Body of pancreas (tissue), 4 donors: Measurements from ENCODE around the gene BHMT2. TPM values are rescaled to one million over a fixed set of nuclear protein-coding genes. Genes with fewer than 3 reads are reported as not detected.

Experiments
- ATAC-seq: fragments of 150-250 bp; one replicate; pipeline ENCODE4 v1.9.1; 2016
- DNase-seq, 4 donors: peaks; one replicate each; pipeline ENCODE4 v3.0.0-alpha.2; 2019
- H3K27ac ChIP-seq, 4 donors: fragments of 200-600 bp; sonication (generic); 1 replicate in 3 of 4; 2 replicates in 1 of 4; pipeline versions ENCODE4 v1.5.1 to v1.6.1; 2016 to 2019; ENCODE audit warnings: mild to moderate bottlenecking in 1 of 4, mixed read lengths in 1 of 4, moderate library complexity in 1 of 4
- H3K27me3 ChIP-seq, 2 donors: fragments of 200-600 bp; sonication (generic); one replicate each; pipeline ENCODE4 v1.6.0; 2016; ENCODE audit warnings: mild to moderate bottlenecking in 1 of 2
- H3K36me3 ChIP-seq, 2 donors: fragments of 200-600 bp; sonication (generic); replicated peaks in 1 of 2; 2 replicates each; pipeline ENCODE4 v1.5.1; 2016; ENCODE audit warnings: low read depth in 2 of 2; ENCODE audit not compliant: insufficient read depth in 1 of 2
- H3K4me1 ChIP-seq: fragments of 200-600 bp; sonication (generic); one replicate; pipeline ENCODE4 v1.6.0; 2016
- H3K4me3 ChIP-seq, 2 donors: fragments of 200-600 bp; sonication (generic); 1 replicate in 1 of 2; 2 replicates in 1 of 2; pipeline ENCODE4 v1.5.1; 2016 to 2019
- H3K9me3 ChIP-seq, 3 donors: fragments of 200-600 bp; sonication (generic); 1 replicate in 2 of 3; 2 replicates in 1 of 3; pipeline ENCODE4 v1.5.1; 2016
- POLR2A ChIP-seq, 3 donors: fragments of 450-650 bp; IDR thresholded peaks; one replicate each; pipeline ENCODE4 v1.6.1; 2016; ENCODE audit warnings: antibody characterized with exemption in 3 of 3, mild to moderate bottlenecking in 2 of 3
- WGBS, 2 donors: methylation state at CpG; one replicate each; pipeline ENCODE4 v1.1.5; 2017; 5-methylcytosine and 5-hydroxymethylcytosine counted together
- intact Hi-C: fragments of 100-400 bp; cut with DNase I; formaldehyde crosslinking; loops from one replicate; pipeline ENCODE4 v1.15.1; 2023
- total RNA-seq, 2 donors: library from RNA; depleted of rRNA; stranded (reverse); fragments of >200 nt; gene quantifications; one replicate each; pipeline ENCODE4 v1.1.0, GENCODE V29; 2016
- TF ChIP-seq, protein P1 (sequence below), 7 experiments: fragments of 450-650 bp in 4 of 7; fragments of 200-600 bp in 3 of 7; sonication (generic) in 3 of 7; IDR thresholded peaks; one replicate each; pipeline ENCODE4 v1.5.1; 2016 to 2019; ENCODE audit warnings: antibody characterized with exemption in 7 of 7

Gene BHMT2
- total RNA-seq, 2 donors from 2014 or later: 1.6 to 2.6 TPM

DNA sequence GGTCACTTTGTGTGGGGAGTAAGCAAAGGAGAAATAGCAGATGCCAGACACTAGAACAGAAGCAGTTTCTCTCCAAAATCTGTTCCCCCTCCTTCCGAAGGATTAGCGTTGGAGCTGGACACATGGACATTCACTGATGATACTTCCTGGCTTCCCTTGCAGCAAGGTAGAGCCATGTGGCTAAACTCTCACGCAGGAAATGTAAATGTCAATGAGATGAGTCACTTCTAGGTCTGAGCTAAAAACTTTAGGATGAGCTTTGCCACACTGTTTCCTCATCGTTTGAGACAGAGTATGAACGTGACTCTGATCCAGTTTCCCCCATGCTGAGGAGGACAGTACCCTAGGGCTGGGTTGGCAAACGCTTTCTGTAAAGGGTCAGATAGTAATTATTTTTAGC is 5.1 kb downstream of the BHMT2 start:
- H3K36me3 ChIP-seq: no peaks in the 10 kb centered on the region
- H3K27me3 ChIP-seq: peaks cover 0 to 3% of the 10 kb centered on the region in 2 donors
- no peaks in the 10 kb centered on the region for H3K9me3 ChIP-seq
- no peak overlapping the region for H3K4me3 ChIP-seq
- TF ChIP-seq, protein P1, sequence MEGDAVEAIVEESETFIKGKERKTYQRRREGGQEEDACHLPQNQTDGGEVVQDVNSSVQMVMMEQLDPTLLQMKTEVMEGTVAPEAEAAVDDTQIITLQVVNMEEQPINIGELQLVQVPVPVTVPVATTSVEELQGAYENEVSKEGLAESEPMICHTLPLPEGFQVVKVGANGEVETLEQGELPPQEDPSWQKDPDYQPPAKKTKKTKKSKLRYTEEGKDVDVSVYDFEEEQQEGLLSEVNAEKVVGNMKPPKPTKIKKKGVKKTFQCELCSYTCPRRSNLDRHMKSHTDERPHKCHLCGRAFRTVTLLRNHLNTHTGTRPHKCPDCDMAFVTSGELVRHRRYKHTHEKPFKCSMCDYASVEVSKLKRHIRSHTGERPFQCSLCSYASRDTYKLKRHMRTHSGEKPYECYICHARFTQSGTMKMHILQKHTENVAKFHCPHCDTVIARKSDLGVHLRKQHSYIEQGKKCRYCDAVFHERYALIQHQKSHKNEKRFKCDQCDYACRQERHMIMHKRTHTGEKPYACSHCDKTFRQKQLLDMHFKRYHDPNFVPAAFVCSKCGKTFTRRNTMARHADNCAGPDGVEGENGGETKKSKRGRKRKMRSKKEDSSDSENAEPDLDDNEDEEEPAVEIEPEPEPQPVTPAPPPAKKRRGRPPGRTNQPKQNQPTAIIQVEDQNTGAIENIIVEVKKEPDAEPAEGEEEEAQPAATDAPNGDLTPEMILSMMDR (IDR thresholded peaks at IDR 0.05): no peak
- TF ChIP-seq POLR2A (IDR thresholded peaks at IDR 0.05): no peak
- intact Hi-C loops: no loop called here
- H3K27ac ChIP-seq: no peak overlapping the region
- H3K4me1 ChIP-seq: peaks cover 4% of the 10 kb centered on the region
- WGBS, 2 donors: 74 to 85% methylated on average over 6 of the region's 6 CpGs
- no peak for DNase-seq
- no peak for ATAC-seq

DNA sequence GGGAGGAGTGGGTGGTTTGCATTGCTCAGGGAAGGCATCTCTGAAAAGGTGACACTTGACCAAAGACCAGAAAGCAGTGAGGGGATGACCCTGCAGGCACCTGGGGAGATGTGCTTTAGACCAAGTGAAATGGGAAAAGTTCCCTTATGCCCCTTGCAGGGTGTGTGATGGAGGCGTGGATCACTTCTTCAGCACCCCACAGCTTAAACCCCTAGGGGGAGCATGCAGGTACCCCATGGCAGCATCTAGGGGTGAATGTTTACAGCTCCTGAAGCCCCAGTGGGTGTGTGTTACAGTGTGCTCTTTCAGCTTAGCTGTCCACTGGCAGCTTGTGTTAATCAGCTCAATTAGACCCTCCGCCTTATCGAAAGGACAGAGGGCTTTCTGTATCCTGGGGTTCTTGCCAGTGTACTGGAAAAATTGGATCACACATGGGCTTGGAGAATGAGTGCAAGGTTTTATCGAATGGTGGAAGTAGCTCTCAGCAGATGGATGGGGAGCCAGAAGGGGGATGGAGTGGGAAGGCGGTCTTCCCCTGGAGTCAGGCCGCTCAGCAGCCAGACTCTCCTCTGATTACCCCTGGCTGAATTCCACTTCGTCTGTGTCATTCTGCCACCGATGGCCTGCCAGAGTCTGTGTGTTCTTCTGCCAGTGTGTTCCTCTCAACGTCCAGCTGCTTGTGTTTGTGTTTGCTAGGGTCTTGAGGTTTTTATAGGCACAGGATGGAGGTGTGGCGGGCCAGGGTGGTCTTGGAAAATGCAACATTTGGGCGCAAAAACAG is 6.3 kb downstream of the BHMT2 start:
- WGBS, 2 donors: 76 to 83% methylated on average over 6 to 11 of the region's 11 CpGs
- no peak overlapping the region for H3K4me3 ChIP-seq
- TF ChIP-seq, protein P1 (IDR thresholded peaks at IDR 0.05): no peak
- TF ChIP-seq POLR2A (IDR thresholded peaks at IDR 0.05): no peak
- no peak overlapping the region for H3K27ac ChIP-seq
- H3K4me1 ChIP-seq: no peaks in the 10 kb centered on the region
- intact Hi-C loops: no loop called here
- no peak for DNase-seq
- H3K36me3 ChIP-seq: no peaks in the 10 kb centered on the region
- H3K9me3 ChIP-seq: no peaks in the 10 kb centered on the region
- no peaks in the 10 kb centered on the region for H3K27me3 ChIP-seq
- no peak for ATAC-seq

DNA sequence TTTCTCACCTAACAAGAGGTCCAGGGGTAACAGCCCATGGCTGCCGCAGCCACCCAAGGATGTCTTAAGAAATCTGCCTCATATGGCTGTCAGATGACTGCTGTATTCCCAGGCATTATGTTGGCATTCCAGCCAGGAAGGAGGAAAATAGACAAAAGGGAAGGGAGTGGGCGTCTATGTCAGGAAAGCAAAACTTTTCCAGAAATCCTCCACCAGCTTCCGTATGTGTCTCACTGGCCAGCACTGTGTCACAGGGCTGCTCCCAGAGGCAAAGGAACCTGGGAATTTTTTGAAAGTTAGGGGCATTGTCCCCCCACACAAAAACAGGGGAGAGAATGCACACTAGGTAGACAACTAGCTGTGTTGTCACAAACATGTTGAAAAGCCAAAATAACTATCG is 7.3 kb downstream of the BHMT2 start:
- DNase-seq (no peak), ATAC-seq (no peak)
- no peaks in the 10 kb centered on the region for H3K36me3 ChIP-seq
- intact Hi-C loops: no loop called here
- TF ChIP-seq, protein P1 (IDR thresholded peaks at IDR 0.05): no peak
- TF ChIP-seq POLR2A (IDR thresholded peaks at IDR 0.05): no peak
- H3K9me3 ChIP-seq: no peaks in the 10 kb centered on the region
- H3K4me3 ChIP-seq: no peak overlapping the region
- H3K4me1 ChIP-seq: no peaks in the 10 kb centered on the region
- no peak overlapping the region for H3K27ac ChIP-seq
- 78 to 85% methylated on average over 4 of the region's 4 CpGs for WGBS, 2 donors
- no peaks in the 10 kb centered on the region for H3K27me3 ChIP-seq

DNA sequence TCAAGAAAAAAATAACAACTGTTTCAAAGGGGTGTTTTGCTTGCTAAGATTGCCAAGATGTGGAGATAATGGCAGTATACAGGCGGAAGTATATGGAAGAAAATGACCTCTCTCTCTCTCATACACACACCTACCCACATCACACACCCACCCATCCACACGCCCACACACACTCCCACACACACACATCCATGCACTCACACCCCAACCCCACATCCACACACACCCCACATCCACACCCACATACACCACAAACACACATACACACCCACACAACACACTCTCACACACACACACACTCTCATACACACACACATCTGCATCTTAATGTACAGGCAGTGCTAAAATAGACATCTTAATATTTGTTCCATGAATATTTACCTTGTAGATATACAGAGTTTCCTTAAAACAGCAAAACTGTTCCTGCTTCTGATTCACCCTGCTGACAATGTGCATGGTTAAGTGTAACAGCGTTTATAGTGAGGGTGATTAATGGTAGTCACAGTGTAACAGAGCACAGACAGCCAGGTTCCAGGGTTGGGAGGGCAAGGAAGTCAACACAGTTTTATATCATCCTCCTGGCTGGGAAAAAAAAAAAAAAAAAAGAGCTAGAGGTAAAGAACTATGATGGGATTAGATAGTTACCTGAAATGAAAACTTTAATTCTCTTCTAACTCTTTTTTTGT is 8.3 kb downstream of the BHMT2 start:
- H3K9me3 ChIP-seq: no peaks in the 10 kb centered on the region
- ATAC-seq (no peak), DNase-seq (no peak)
- intact Hi-C loops: no loop called here
- H3K27me3 ChIP-seq: no peaks in the 10 kb centered on the region
- WGBS, 2 donors: 40 to 77% methylated on average over 3 of the region's 3 CpGs
- TF ChIP-seq, protein P1 (IDR thresholded peaks at IDR 0.05): no peak
- TF ChIP-seq POLR2A (IDR thresholded peaks at IDR 0.05): no peak
- no peaks in the 10 kb centered on the region for H3K4me1 ChIP-seq
- H3K36me3 ChIP-seq: no peaks in the 10 kb centered on the region
- H3K27ac ChIP-seq: no peak overlapping the region
- no peak overlapping the region for H3K4me3 ChIP-seq
